ENCODE measurements around the gene UBQLN1.

DNA sequence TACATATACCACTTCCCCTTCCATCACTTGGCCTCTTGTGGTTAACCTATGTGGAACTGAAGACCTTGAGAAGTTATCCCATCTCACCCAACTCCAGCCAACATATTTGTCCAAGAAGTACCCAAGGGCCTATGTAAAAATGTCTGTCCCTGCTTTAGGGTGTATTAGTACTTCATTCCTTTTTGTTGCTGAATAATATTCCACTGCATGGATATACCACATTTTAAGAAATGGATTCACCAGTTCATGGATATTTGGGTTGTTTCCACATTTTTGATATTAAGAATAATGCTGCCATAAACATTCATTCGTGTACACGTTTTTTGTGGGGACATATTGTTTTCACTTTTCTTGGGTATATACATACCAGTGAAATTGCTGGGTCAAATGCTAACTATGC is 56.2 kb downstream of the UBQLN1 start:
- TF ChIP-seq EZH2 (IDR thresholded peaks at IDR 0.05; ENCODE audit: borderline replicate concordance, low read depth, low read length, poor library complexity, severe bottlenecking) = no peak
- TF ChIP-seq, protein P1, sequence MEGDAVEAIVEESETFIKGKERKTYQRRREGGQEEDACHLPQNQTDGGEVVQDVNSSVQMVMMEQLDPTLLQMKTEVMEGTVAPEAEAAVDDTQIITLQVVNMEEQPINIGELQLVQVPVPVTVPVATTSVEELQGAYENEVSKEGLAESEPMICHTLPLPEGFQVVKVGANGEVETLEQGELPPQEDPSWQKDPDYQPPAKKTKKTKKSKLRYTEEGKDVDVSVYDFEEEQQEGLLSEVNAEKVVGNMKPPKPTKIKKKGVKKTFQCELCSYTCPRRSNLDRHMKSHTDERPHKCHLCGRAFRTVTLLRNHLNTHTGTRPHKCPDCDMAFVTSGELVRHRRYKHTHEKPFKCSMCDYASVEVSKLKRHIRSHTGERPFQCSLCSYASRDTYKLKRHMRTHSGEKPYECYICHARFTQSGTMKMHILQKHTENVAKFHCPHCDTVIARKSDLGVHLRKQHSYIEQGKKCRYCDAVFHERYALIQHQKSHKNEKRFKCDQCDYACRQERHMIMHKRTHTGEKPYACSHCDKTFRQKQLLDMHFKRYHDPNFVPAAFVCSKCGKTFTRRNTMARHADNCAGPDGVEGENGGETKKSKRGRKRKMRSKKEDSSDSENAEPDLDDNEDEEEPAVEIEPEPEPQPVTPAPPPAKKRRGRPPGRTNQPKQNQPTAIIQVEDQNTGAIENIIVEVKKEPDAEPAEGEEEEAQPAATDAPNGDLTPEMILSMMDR (conservative IDR thresholded peaks at IDR 0.05; ENCODE audit: low read depth, low read length) = no peak
